Measurements from ENCODE around the gene GRWD1.
A peak's percentile ranks its signal among the peaks of the same experiment; 100 is the strongest.

GRWD1 gene

DNA sequence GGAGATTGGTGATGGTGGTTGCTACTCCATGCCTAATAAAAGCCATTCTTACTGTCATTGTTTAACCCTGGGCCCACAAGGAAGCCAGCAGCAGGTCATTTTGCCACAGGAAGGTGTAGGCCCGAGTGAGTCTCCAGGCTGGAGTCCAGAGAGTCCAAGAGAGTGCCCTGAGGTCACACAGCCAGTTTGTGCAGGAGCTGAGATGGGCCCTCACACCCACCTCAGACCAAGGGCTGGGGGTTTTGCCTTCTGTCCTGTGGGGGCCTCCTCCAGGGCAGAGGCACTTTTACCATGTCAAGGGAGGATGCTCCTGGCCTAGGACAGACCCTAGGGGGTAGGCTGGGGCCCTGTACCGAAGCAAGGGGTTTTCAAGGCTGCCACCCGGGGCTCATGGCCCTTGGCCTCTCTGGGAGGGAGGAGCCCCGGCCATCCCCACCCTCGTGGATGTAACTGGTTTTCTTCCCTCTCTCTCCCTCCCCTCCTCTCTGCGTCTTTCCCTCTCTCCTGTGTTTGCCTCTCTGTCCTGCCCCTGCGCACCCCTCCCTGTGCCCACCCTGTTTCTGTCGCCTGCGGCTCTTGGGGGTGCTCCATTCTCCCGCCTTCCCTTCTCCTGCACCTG lies 31.4 kb downstream of the GRWD1 start:
- Histone ChIP-seq H3K9ac (ENCODE audit: insufficient read length) (no peak overlapping the region), H3K27ac (no peak overlapping the region), H3K36me3 (ENCODE audit: insufficient read depth, low read length) (peaks cover 55% of the 10 kb centered on the region), H3K4me3 (no peak overlapping the region), H3K9me3 (ENCODE audit: low read depth, low read length) (no peaks in the 10 kb centered on the region)
- TF ChIP-seq POLR2AphosphoS5 (IDR thresholded peaks at IDR 0.05; ENCODE audit: borderline replicate concordance, low read depth, low read length) (no peak), EZH2 (IDR thresholded peaks at IDR 0.05) (no peak), FOXP2 (optimal IDR thresholded peaks at IDR 0.05; ENCODE audit: control extremely low read depth, extremely low read length, insufficient read depth) (no peak)
- DNase-seq (ENCODE audit: low read depth, low spot score) = no peak

- DNase-seq (ENCODE audit: low read depth, low spot score) = no peak
- TF ChIP-seq FOXP2 (optimal IDR thresholded peaks at IDR 0.05; ENCODE audit: control extremely low read depth, extremely low read length, insufficient read depth) (no peak), POLR2AphosphoS5 (IDR thresholded peaks at IDR 0.05; ENCODE audit: borderline replicate concordance, low read depth, low read length) (no peak), EZH2 (IDR thresholded peaks at IDR 0.05) (no peak)
These were observed 32.0 kb downstream of the GRWD1 start for GRCh38 chr19:48477698-48478338.

GRCh38 chr19:48478339-48479256 lies 32.8 kb downstream of the GRWD1 start:
- Histone ChIP-seq H3K27ac (no peak overlapping the region), H3K4me3 (no peak overlapping the region), H3K36me3 (ENCODE audit: insufficient read depth, low read length) (peaks cover 41% of the 10 kb centered on the region), H3K9me3 (ENCODE audit: low read depth, low read length) (no peaks in the 10 kb centered on the region), H3K9ac (ENCODE audit: insufficient read length) (no peak overlapping the region)
- TF ChIP-seq EZH2 (IDR thresholded peaks at IDR 0.05) (no peak), FOXP2 (optimal IDR thresholded peaks at IDR 0.05; ENCODE audit: control extremely low read depth, extremely low read length, insufficient read depth) (no peak), POLR2AphosphoS5 (IDR thresholded peaks at IDR 0.05; ENCODE audit: borderline replicate concordance, low read depth, low read length) (no peak; the same call in 1 of the 2 replicates)
- DNase-seq (ENCODE audit: low read depth, low spot score) = no peak

More at GRCh38 chr19:48477698-48478338, 32.0 kb downstream of the GRWD1 start:
- Histone ChIP-seq H3K9me3 (ENCODE audit: low read depth, low read length) (no peaks in the 10 kb centered on the region), H3K27ac (no peak overlapping the region), H3K9ac (ENCODE audit: insufficient read length) (no peak overlapping the region), H3K36me3 (ENCODE audit: insufficient read depth, low read length) (peaks cover 49% of the 10 kb centered on the region), H3K4me3 (no peak overlapping the region)

DNA sequence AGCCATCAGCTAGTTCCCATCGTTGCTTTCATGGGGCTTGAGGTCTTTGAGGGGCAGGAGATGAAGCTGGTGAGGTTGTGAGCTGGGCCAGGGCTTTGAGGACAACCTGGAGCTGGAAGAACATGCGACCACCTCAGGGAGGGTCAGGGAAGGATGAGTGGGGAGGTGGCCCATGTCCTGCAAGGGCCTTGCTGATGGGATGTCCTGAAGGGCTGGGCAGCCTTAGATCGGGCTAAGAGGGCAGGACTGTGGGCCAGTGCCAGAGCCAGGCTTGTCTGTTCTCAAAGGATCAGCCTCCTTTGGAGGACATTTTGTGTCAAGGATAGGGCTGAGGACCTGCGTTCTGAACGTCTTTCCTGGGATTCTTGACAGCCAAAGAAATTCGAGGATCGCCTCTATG lies 33.9 kb downstream of the GRWD1 start:
- Histone ChIP-seq H3K9me3 (ENCODE audit: low read depth, low read length) (no peaks in the 10 kb centered on the region), H3K27ac (peak overlapping the region; percentile 44; the same call in 1 of the 2 replicates), H3K36me3 (ENCODE audit: insufficient read depth, low read length) (peaks cover 31% of the 10 kb centered on the region), H3K4me3 (peak overlapping the region; percentile 59; the same call in 1 of the 2 replicates), H3K9ac (ENCODE audit: insufficient read length) (no peak overlapping the region)
- no peak for TF ChIP-seq FOXP2 (optimal IDR thresholded peaks at IDR 0.05; ENCODE audit: control extremely low read depth, extremely low read length, insufficient read depth)
- no peak for TF ChIP-seq EZH2 (IDR thresholded peaks at IDR 0.05)
- no peak for TF ChIP-seq POLR2AphosphoS5 (IDR thresholded peaks at IDR 0.05; ENCODE audit: borderline replicate concordance, low read depth, low read length)
- no peak for DNase-seq (ENCODE audit: low read depth, low spot score)

GRCh38 chr19:48480183-48480557 lies 34.4 kb downstream of the GRWD1 start:
- TF ChIP-seq POLR2AphosphoS5 (IDR thresholded peaks at IDR 0.05; ENCODE audit: borderline replicate concordance, low read depth, low read length) = peak; percentile 38; the same call in 1 of the 2 replicates
- TF ChIP-seq FOXP2 (optimal IDR thresholded peaks at IDR 0.05; ENCODE audit: control extremely low read depth, extremely low read length, insufficient read depth) = no peak
- no peak for TF ChIP-seq EZH2 (IDR thresholded peaks at IDR 0.05)
- H3K9ac ChIP-seq (ENCODE audit: insufficient read length) = peak overlapping the region; percentile 20
- no peaks in the 10 kb centered on the region for H3K9me3 ChIP-seq (ENCODE audit: low read depth, low read length)
- H3K4me3 ChIP-seq = peak overlapping the region; percentile 59
- DNase-seq (ENCODE audit: low read depth, low spot score) = no peak
- H3K36me3 ChIP-seq (ENCODE audit: insufficient read depth, low read length) = peaks cover 26% of the 10 kb centered on the region
- H3K27ac ChIP-seq = peak overlapping the region; percentile 44; the same call in 1 of the 2 replicates

- H3K9me3 ChIP-seq (ENCODE audit: low read depth, low read length) = no peaks in the 10 kb centered on the region
- H3K27ac ChIP-seq = peak overlapping the region; percentile 30; the same call in 1 of the 2 replicates
- H3K36me3 ChIP-seq (ENCODE audit: insufficient read depth, low read length) = peaks cover 19% of the 10 kb centered on the region
- no peak for DNase-seq (ENCODE audit: low read depth, low spot score)
- TF ChIP-seq EZH2 (IDR thresholded peaks at IDR 0.05) (no peak), FOXP2 (optimal IDR thresholded peaks at IDR 0.05; ENCODE audit: control extremely low read depth, extremely low read length, insufficient read depth) (no peak), POLR2AphosphoS5 (IDR thresholded peaks at IDR 0.05; ENCODE audit: borderline replicate concordance, low read depth, low read length) (no peak; the same call in 1 of the 2 replicates)
- H3K9ac ChIP-seq (ENCODE audit: insufficient read length) = peak overlapping the region; percentile 20
- H3K4me3 ChIP-seq = peak overlapping the region; percentile 59
These were observed 35.0 kb downstream of the GRWD1 start for GRCh38 chr19:48480558-48481500.

DNA sequence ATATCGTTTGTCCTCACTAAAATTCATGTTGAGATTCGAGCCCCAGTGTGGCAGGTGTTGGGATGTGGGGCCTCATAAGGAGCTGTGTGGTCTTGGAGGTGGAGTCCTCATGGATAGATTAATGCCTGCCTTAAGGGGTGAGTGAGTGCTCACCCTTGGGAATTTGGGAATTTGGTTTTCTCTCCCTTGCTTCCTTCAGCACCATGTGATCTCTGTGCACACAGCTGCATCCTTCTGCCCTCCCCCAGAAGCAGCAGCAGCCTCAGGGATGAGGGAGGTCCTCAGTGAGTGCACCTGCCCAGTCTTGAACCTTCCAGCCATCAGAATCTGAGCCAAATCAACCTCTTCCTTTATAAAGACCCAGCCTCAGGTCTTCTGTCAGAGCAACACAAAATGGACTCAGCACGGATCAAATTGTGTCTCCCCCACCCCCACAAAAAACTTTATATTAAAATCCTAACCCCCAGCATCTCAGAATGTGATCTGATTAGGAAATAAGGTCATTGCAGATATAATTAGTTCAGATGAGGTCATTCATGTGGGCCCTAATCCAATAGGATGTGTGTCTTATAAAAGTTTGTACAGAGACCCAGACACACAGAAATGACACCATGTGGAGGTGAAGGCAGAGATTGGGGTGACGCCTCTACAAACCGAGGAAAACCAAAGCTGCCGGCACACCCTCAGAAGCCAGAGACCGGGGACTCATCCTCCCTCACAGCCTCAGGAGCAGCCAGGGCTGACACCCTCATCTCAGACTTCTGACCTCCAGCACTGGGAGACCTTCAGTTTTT lies 36.3 kb downstream of the GRWD1 start:
- DNase-seq (ENCODE audit: low read depth, low spot score) = no peak
- Histone ChIP-seq H3K4me3 (no peak overlapping the region), H3K9me3 (ENCODE audit: low read depth, low read length) (no peaks in the 10 kb centered on the region), H3K9ac (ENCODE audit: insufficient read length) (no peak overlapping the region), H3K36me3 (ENCODE audit: insufficient read depth, low read length) (peaks cover 13% of the 10 kb centered on the region), H3K27ac (peak overlapping the region; percentile 44; the same call in 1 of the 2 replicates)
- TF ChIP-seq EZH2 (IDR thresholded peaks at IDR 0.05) (no peak), FOXP2 (optimal IDR thresholded peaks at IDR 0.05; ENCODE audit: control extremely low read depth, extremely low read length, insufficient read depth) (no peak), POLR2AphosphoS5 (IDR thresholded peaks at IDR 0.05; ENCODE audit: borderline replicate concordance, low read depth, low read length) (no peak; the same call in 1 of the 2 replicates)

Measured in SK-N-MC (cell line).